ENCODE data around the gene SLC25A15.
A peak's percentile ranks its signal among the peaks of the same experiment; 100 is the strongest.
"Not testable (repeated sequence)": the region's sequence is repeated elsewhere in the genome, so short reads cannot be mapped to it uniquely, and the experiment has no call there.

The SLC25A15 gene

DNA sequence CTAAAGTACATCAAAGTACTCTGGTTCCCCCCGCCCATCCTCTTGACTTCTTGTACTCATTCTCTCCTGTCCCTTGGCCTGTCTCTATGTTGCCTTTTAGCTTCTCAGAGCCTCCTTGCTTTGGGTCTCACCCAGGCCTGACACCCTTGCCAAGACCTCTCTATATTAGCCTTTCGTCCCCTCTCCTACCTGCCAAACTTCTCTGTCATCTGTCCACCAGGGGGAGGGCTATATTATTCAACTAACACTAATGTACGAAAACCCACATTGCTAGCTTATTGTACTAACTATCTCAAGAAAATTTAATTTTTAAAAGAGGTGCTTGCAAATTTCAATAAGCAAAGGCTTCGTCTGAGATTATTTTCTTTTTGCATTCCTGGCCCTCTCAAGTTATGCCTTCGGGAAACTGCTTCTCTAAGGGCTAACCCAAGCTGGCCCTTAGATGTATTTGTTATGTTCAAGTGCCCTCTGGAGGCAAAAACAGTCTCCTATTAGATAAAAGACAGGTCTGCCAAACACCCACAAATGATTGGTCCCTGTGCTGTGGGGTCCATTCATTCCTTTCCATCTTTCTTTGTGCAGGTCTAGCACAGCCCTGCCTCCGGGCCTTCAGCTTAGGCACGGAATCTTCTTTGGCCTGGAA is 12.1 kb upstream of the SLC25A15 start:
- H3K9me3 Mint-ChIP-seq, result no peaks in the 10 kb centered on the region
- peaks cover 4% of the 10 kb centered on the region for H3K27me3 Mint-ChIP-seq (ENCODE audit: low read depth)
- TF ChIP-seq, protein P1, sequence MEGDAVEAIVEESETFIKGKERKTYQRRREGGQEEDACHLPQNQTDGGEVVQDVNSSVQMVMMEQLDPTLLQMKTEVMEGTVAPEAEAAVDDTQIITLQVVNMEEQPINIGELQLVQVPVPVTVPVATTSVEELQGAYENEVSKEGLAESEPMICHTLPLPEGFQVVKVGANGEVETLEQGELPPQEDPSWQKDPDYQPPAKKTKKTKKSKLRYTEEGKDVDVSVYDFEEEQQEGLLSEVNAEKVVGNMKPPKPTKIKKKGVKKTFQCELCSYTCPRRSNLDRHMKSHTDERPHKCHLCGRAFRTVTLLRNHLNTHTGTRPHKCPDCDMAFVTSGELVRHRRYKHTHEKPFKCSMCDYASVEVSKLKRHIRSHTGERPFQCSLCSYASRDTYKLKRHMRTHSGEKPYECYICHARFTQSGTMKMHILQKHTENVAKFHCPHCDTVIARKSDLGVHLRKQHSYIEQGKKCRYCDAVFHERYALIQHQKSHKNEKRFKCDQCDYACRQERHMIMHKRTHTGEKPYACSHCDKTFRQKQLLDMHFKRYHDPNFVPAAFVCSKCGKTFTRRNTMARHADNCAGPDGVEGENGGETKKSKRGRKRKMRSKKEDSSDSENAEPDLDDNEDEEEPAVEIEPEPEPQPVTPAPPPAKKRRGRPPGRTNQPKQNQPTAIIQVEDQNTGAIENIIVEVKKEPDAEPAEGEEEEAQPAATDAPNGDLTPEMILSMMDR (IDR thresholded peaks at IDR 0.05; ENCODE audit: unreplicated experiment in 3 of 3), result peak; percentile 75 to 84 (median 78)
- H3K27ac Mint-ChIP-seq, result peak overlapping the region in 2 of 3 experiments; percentile 8 to 19
- H3K4me1 Mint-ChIP-seq, result no peaks in the 10 kb centered on the region
- peak overlapping the region; percentile 42 to 65 (median 51) for H3K4me3 Mint-ChIP-seq
- no peaks in the 10 kb centered on the region for H3K36me3 Mint-ChIP-seq (ENCODE audit: low read depth)

DNA sequence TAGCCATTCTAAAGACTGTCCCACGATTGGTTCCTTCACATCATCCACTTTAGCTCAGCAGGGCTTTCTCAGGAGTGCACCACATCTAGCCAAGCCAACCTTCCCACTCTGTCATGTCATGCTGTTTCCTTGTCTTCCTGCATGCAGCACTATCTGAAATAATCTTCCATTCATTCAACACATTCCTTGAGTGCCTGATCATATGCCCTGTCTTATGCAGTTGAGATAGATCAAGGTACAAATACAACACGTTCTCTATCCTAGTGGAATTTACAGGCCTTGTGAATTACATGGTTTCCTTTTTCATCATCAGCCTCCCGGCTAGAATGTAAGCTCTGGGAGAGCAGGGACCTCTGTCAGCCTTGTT is 11.6 kb upstream of the SLC25A15 start:
- Mint-ChIP-seq H3K9me3 (no peaks in the 10 kb centered on the region), H3K36me3 (ENCODE audit: low read depth) (no peaks in the 10 kb centered on the region), H3K27ac (no peak overlapping the region), H3K4me3 (peak overlapping the region in 1 of 3 experiments; percentile 18), H3K4me1 (no peaks in the 10 kb centered on the region), H3K27me3 (ENCODE audit: low read depth) (peaks cover 4% of the 10 kb centered on the region)
- TF ChIP-seq, protein P1 (IDR thresholded peaks at IDR 0.05; ENCODE audit: unreplicated experiment in 3 of 3), result no peak

DNA sequence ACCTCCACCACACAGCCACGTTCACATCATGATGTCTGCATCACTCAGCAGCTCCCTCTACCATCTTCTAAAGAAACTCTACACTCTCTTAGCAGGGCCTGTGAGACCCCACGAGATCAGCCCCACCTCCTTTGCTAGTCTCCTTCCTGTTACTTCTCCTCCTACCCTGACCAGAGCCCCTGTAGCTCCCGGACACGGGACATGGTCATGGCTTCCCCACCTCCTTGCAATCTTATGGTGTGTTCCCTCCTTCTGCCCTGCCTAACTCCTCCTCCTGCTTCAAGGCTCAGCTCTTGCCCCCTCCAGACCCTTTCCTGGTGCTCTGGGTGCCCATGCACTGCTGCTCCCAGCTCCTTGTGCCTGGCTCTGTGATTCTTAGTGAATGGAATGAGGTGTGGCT is 10.4 kb upstream of the SLC25A15 start:
- peaks cover 4% of the 10 kb centered on the region for H3K27me3 Mint-ChIP-seq (ENCODE audit: low read depth)
- no peaks in the 10 kb centered on the region for H3K36me3 Mint-ChIP-seq (ENCODE audit: low read depth)
- H3K27ac Mint-ChIP-seq, result no peak overlapping the region
- no peak overlapping the region for H3K4me3 Mint-ChIP-seq
- no peaks in the 10 kb centered on the region for H3K4me1 Mint-ChIP-seq
- TF ChIP-seq, protein P1 (IDR thresholded peaks at IDR 0.05; ENCODE audit: unreplicated experiment in 3 of 3), result no peak
- H3K9me3 Mint-ChIP-seq, result no peaks in the 10 kb centered on the region

DNA sequence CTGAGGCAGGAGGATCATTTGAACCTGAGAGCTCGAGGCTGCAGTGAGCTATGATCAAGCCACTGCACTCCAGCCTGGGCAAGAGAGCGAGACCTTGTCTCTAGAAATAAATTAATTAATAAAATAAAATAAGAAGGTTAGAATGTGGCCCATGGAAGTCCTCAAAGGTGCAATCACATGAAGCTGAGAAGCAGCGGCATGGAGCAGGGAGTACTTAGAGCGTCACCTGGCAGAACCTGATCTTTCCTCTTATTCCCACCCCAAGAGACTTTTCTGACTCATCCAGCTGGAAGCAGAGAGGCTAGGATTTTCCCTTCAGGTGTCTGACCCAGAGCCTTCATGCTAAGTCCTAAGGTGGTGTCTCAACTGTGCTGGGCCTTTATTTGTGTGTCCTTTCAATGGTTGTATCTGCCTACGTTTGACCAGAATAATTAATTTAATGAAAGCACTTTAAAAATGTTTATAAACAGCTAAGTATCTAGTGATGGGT is 9.6 kb upstream of the SLC25A15 start:
- Mint-ChIP-seq H3K36me3 (ENCODE audit: low read depth) (no peaks in the 10 kb centered on the region), H3K27me3 (ENCODE audit: low read depth) (peaks cover 4% of the 10 kb centered on the region), H3K4me3 (no peak overlapping the region), H3K27ac (no peak overlapping the region), H3K9me3 (no peaks in the 10 kb centered on the region), H3K4me1 (no peaks in the 10 kb centered on the region)
- TF ChIP-seq, protein P1 (IDR thresholded peaks at IDR 0.05; ENCODE audit: unreplicated experiment in 3 of 3), result no peak

DNA sequence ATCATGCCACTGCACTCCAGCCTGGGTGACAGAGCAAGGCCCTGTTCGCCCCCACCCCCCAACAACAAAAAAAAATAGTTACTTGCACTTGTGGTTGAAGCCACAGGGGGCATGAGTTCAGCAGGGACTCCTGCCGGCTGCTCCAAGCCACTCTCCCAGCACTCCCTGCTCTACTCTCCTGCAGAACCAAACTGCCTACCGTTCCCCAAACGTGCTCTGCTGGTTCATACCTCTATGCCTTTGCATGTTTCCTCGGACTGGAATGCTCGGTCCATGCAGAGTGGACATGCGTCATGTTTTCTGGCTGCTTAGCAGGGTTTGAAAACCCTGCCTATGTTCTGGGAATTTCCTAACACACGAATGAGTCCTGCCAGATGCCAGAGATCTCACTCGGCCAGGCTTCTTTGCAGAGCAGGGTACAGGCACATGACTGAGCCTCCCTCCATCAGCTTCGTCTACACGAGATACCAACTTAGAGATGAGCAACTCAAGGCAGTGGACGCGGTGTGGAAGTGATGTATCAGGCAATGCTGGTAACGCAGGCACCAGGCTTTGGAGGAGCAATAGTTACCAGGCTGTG is 8.5 kb upstream of the SLC25A15 start:
- no peaks in the 10 kb centered on the region for H3K4me1 Mint-ChIP-seq
- H3K27ac Mint-ChIP-seq, result no peak overlapping the region
- H3K36me3 Mint-ChIP-seq (ENCODE audit: low read depth), result no peaks in the 10 kb centered on the region
- no peak overlapping the region for H3K4me3 Mint-ChIP-seq
- H3K27me3 Mint-ChIP-seq (ENCODE audit: low read depth), result peaks cover 4% of the 10 kb centered on the region
- TF ChIP-seq, protein P1 (IDR thresholded peaks at IDR 0.05; ENCODE audit: unreplicated experiment in 3 of 3), result no peak
- no peaks in the 10 kb centered on the region for H3K9me3 Mint-ChIP-seq

DNA sequence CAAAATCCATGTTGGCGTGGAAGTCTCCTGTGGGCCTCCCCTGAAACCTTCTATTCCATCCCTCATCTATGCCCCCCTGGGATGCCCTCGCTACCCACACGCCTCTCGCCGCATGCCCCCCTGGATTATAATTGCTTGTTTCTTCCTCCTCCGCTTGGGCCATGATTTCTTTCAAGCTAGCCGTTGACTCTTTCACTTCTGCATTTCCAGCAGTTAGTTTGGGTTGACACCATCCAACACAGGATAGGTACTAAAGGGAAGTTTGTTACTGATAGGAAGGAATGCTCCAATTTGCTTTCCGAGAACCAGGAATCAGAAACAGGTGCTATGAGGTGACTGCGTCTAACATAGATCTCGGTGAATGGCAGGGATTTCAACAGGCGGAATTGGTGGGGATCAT is 7.7 kb upstream of the SLC25A15 start:
- Mint-ChIP-seq H3K27me3 (ENCODE audit: low read depth) (peaks cover 4% of the 10 kb centered on the region), H3K36me3 (ENCODE audit: low read depth) (no peaks in the 10 kb centered on the region), H3K27ac (no peak overlapping the region), H3K4me3 (no peak overlapping the region), H3K4me1 (no peaks in the 10 kb centered on the region), H3K9me3 (no peaks in the 10 kb centered on the region)
- TF ChIP-seq, protein P1 (IDR thresholded peaks at IDR 0.05; ENCODE audit: unreplicated experiment in 3 of 3), result no peak

DNA sequence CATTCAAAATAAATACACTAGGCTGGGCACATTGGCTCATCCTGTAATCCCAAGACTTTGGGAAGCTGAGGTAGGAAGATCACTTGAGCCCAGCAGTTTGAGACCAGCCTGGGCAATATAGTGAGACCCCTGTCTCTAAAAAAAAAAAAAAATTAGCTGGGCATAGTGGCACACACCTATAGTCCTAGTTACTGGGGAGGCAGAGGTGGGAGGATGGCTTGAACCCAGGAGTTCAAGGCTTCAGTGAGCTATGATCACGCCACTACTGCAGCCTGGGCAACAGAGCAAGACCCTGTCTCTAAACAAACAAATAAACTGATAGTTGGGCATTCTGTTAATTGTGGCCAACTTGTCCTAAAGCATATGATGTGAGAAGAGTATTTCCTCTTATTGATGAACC is 6.4 kb upstream of the SLC25A15 start:
- H3K27me3 Mint-ChIP-seq (ENCODE audit: low read depth); H3K27ac Mint-ChIP-seq; H3K9me3 Mint-ChIP-seq; H3K36me3 Mint-ChIP-seq (ENCODE audit: low read depth); H3K4me1 Mint-ChIP-seq; H3K4me3 Mint-ChIP-seq: not testable (repeated sequence)

All from nephron (organoid).